Measurements from ENCODE around the gene CLTCL1.

CLTCL1 gene

DNA sequence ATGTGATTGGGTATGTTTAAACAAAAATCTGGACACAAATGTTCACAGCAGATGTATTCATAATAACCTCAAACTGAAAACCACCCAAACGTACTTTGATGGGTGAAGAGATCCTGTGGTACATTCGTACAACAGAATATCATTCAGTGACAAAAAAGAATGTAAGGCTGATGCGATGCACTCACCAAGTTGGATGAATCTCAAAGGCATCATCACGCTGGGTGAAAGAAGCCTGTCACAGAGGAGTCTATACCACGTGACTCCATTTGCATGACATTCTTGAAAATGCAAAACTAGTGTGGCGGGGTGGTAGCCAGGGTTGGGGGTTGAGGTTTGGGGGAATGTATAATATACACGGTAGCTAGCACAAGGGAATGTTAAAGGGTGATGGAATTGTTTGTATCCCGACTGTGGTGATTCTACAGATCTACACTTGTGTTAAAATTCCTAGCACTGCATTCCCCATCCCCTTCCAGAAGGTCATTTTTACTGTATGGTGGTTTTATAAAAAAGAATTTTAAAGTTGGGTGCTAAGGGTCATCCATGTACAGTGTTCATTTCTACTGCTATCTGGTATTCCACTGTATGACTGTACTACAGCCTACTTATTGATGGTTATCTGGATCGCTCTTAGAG, 78.0 kb downstream of the CLTCL1 start:
- Histone ChIP-seq H3K4me3 (ENCODE audit: low read depth in 1 of 5, low read length in 5 of 5) (no peak overlapping the region), H3K36me3 (ENCODE audit: control insufficient read depth in 5 of 5, insufficient read depth in 5 of 5, low read length in 5 of 5) (peaks cover 0 to 35% (median 30%) of the 10 kb centered on the region in 5 donors), H3K4me1 (ENCODE audit: control insufficient read depth in 5 of 5, insufficient read depth in 5 of 5, low read length in 5 of 5) (peaks cover 2 to 8% (median 3%) of the 10 kb centered on the region in 5 donors), H3K27ac (ENCODE audit: low read depth, low read length) (no peak overlapping the region), H3K27me3 (ENCODE audit: control insufficient read depth in 5 of 5, insufficient read depth in 4 of 5, low read length in 5 of 5) (no peaks in the 10 kb centered on the region), H3K9ac (ENCODE audit: low read length in 5 of 5) (no peak overlapping the region), H3K9me3 (ENCODE audit: control insufficient read depth in 5 of 5, low read length in 5 of 5) (no peaks in the 10 kb centered on the region)

- Histone ChIP-seq H3K9me3 (ENCODE audit: control insufficient read depth in 5 of 5, low read length in 5 of 5) (no peaks in the 10 kb centered on the region), H3K9ac (ENCODE audit: low read length in 5 of 5) (no peak overlapping the region), H3K4me1 (ENCODE audit: control insufficient read depth in 5 of 5, insufficient read depth in 5 of 5, low read length in 5 of 5) (peaks cover 0 to 3% (median 0%) of the 10 kb centered on the region in 5 donors), H3K27me3 (ENCODE audit: control insufficient read depth in 5 of 5, insufficient read depth in 4 of 5, low read length in 5 of 5) (no peaks in the 10 kb centered on the region), H3K36me3 (ENCODE audit: control insufficient read depth in 5 of 5, insufficient read depth in 5 of 5, low read length in 5 of 5) (peaks cover 0 to 40% (median 34%) of the 10 kb centered on the region in 5 donors), H3K27ac (ENCODE audit: low read depth, low read length) (no peak overlapping the region), H3K4me3 (ENCODE audit: low read depth in 1 of 5, low read length in 5 of 5) (no peak overlapping the region)
These were observed 78.5 kb downstream of the CLTCL1 start for GRCh38 chr22:19213001-19213400.

GRCh38 chr22:19212302-19212870, 79.1 kb downstream of the CLTCL1 start:
- no peak overlapping the region for H3K4me3 ChIP-seq (ENCODE audit: low read depth in 1 of 5, low read length in 5 of 5)
- H3K27ac ChIP-seq (ENCODE audit: low read depth, low read length) = no peak overlapping the region
- H3K4me1 ChIP-seq (ENCODE audit: control insufficient read depth in 5 of 5, insufficient read depth in 5 of 5, low read length in 5 of 5) = no peaks in the 10 kb centered on the region
- peaks cover 0 to 42% (median 35%) of the 10 kb centered on the region in 5 donors for H3K36me3 ChIP-seq (ENCODE audit: control insufficient read depth in 5 of 5, insufficient read depth in 5 of 5, low read length in 5 of 5)
- no peaks in the 10 kb centered on the region for H3K9me3 ChIP-seq (ENCODE audit: control insufficient read depth in 5 of 5, low read length in 5 of 5)
- no peak overlapping the region for H3K9ac ChIP-seq (ENCODE audit: low read length in 5 of 5)
- H3K27me3 ChIP-seq (ENCODE audit: control insufficient read depth in 5 of 5, insufficient read depth in 4 of 5, low read length in 5 of 5) = no peaks in the 10 kb centered on the region

GRCh38 chr22:19210188-19210587, 81.3 kb downstream of the CLTCL1 start:
- H3K27me3 ChIP-seq (ENCODE audit: control insufficient read depth in 5 of 5, insufficient read depth in 4 of 5, low read length in 5 of 5) = no peaks in the 10 kb centered on the region
- H3K4me1 ChIP-seq (ENCODE audit: control insufficient read depth in 5 of 5, insufficient read depth in 5 of 5, low read length in 5 of 5) = no peaks in the 10 kb centered on the region
- H3K4me3 ChIP-seq (ENCODE audit: low read depth in 1 of 5, low read length in 5 of 5) = no peak overlapping the region
- peaks cover 0 to 35% (median 30%) of the 10 kb centered on the region in 5 donors for H3K36me3 ChIP-seq (ENCODE audit: control insufficient read depth in 5 of 5, insufficient read depth in 5 of 5, low read length in 5 of 5)
- H3K9me3 ChIP-seq (ENCODE audit: control insufficient read depth in 5 of 5, low read length in 5 of 5) = no peaks in the 10 kb centered on the region
- no peak overlapping the region for H3K27ac ChIP-seq (ENCODE audit: low read depth, low read length)
- H3K9ac ChIP-seq (ENCODE audit: low read length in 5 of 5) = no peak overlapping the region

- H3K9me3 ChIP-seq (ENCODE audit: control insufficient read depth in 5 of 5, low read length in 5 of 5) = no peaks in the 10 kb centered on the region
These were observed 83.2 kb downstream of the CLTCL1 start for GRCh38 chr22:19208287-19208847.

DNA sequence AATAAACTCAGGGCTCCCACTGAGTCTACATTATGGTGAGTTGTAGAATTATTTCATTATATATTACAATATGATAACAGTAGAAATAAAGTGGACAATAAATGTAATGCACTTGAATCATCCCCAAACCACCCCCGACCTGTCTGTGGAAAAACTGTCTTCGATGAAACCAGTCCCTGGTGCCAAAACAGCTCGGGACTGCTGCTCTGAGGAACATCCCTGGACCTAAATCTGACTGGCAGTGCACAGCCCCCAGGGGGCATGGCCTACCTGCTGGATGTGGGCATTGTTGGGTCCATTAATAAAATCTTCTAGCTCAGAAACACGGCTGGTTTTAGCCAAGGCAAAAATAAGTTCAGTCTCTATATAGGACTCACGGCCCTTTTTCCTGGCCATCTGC, 83.6 kb downstream of the CLTCL1 start:
- Histone ChIP-seq H3K4me3 (ENCODE audit: low read depth in 1 of 5, low read length in 5 of 5) (no peak overlapping the region), H3K27ac (ENCODE audit: low read depth, low read length) (no peak overlapping the region), H3K27me3 (ENCODE audit: control insufficient read depth in 5 of 5, insufficient read depth in 4 of 5, low read length in 5 of 5) (no peaks in the 10 kb centered on the region), H3K9ac (ENCODE audit: low read length in 5 of 5) (no peak overlapping the region), H3K9me3 (ENCODE audit: control insufficient read depth in 5 of 5, low read length in 5 of 5) (no peaks in the 10 kb centered on the region), H3K36me3 (ENCODE audit: control insufficient read depth in 5 of 5, insufficient read depth in 5 of 5, low read length in 5 of 5) (peaks cover 0 to 28% (median 26%) of the 10 kb centered on the region in 5 donors), H3K4me1 (ENCODE audit: control insufficient read depth in 5 of 5, insufficient read depth in 5 of 5, low read length in 5 of 5) (no peaks in the 10 kb centered on the region)

More at GRCh38 chr22:19208287-19208847, 83.2 kb downstream of the CLTCL1 start:
- no peak overlapping the region for H3K27ac ChIP-seq (ENCODE audit: low read depth, low read length)
- peaks cover 0 to 28% (median 26%) of the 10 kb centered on the region in 5 donors for H3K36me3 ChIP-seq (ENCODE audit: control insufficient read depth in 5 of 5, insufficient read depth in 5 of 5, low read length in 5 of 5)
- H3K4me1 ChIP-seq (ENCODE audit: control insufficient read depth in 5 of 5, insufficient read depth in 5 of 5, low read length in 5 of 5) = no peaks in the 10 kb centered on the region
- H3K4me3 ChIP-seq (ENCODE audit: low read depth in 1 of 5, low read length in 5 of 5) = no peak overlapping the region
- no peak overlapping the region for H3K9ac ChIP-seq (ENCODE audit: low read length in 5 of 5)
- no peaks in the 10 kb centered on the region for H3K27me3 ChIP-seq (ENCODE audit: control insufficient read depth in 5 of 5, insufficient read depth in 4 of 5, low read length in 5 of 5)

DNA sequence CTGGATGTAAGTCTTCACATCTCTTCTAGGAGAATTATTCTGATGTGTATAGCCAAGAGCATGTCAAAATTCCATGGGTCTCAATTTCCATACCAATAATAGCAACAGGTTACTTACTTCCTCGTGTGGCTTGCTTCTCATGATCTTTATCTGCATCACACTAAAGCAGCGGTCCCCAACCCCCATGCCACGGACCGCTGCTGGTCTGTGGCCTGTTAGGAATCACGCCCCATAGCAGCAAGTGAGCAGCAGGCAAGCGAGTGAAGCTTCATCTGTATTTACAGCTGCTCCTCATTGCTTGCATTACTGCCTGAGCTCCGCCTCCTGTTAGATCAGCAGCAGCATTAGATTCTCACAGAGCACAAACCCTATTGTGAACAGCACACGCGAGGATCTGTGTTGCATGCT, 84.1 kb downstream of the CLTCL1 start:
- no peaks in the 10 kb centered on the region for H3K4me1 ChIP-seq (ENCODE audit: control insufficient read depth in 5 of 5, insufficient read depth in 5 of 5, low read length in 5 of 5)
- no peaks in the 10 kb centered on the region for H3K9me3 ChIP-seq (ENCODE audit: control insufficient read depth in 5 of 5, low read length in 5 of 5)
- H3K27me3 ChIP-seq (ENCODE audit: control insufficient read depth in 5 of 5, insufficient read depth in 4 of 5, low read length in 5 of 5) = no peaks in the 10 kb centered on the region
- peaks cover 0 to 28% (median 26%) of the 10 kb centered on the region in 5 donors for H3K36me3 ChIP-seq (ENCODE audit: control insufficient read depth in 5 of 5, insufficient read depth in 5 of 5, low read length in 5 of 5)
- H3K9ac ChIP-seq (ENCODE audit: low read length in 5 of 5) = no peak overlapping the region
- H3K27ac ChIP-seq (ENCODE audit: low read depth, low read length) = no peak overlapping the region
- H3K4me3 ChIP-seq (ENCODE audit: low read depth in 1 of 5, low read length in 5 of 5) = no peak overlapping the region

DNA sequence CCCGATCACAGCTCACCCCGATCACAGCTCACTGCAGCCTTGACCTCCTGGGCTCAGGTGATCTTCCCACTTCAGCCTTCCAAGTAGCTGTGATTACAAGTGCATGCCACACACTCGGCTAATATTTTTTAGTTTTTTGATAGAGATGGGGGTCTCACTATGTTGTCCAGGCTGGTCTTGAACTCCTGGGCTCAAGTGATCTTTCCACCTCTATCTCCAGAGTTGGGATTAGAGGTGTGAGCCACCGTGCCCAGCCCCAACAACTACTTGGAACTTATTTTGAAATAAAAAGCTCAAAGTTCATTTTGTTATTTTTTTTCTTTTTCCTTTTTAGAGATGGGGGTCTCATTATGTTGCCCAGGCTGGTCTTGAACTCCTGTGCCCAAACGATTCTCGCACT, 85.2 kb downstream of the CLTCL1 start:
- Histone ChIP-seq H3K27ac (ENCODE audit: low read depth, low read length) (no peak overlapping the region), H3K4me3 (ENCODE audit: low read depth in 1 of 5, low read length in 5 of 5) (no peak overlapping the region), H3K9ac (ENCODE audit: low read length in 5 of 5) (no peak overlapping the region), H3K9me3 (ENCODE audit: control insufficient read depth in 5 of 5, low read length in 5 of 5) (no peaks in the 10 kb centered on the region), H3K4me1 (ENCODE audit: control insufficient read depth in 5 of 5, insufficient read depth in 5 of 5, low read length in 5 of 5) (no peaks in the 10 kb centered on the region), H3K36me3 (ENCODE audit: control insufficient read depth in 5 of 5, insufficient read depth in 5 of 5, low read length in 5 of 5) (peaks cover 0 to 29% (median 26%) of the 10 kb centered on the region in 5 donors), H3K27me3 (ENCODE audit: control insufficient read depth in 5 of 5, insufficient read depth in 4 of 5, low read length in 5 of 5) (no peaks in the 10 kb centered on the region)

GRCh38 chr22:19204640-19205039, 86.9 kb downstream of the CLTCL1 start:
- no peak overlapping the region for H3K27ac ChIP-seq (ENCODE audit: low read depth, low read length)
- no peaks in the 10 kb centered on the region for H3K4me1 ChIP-seq (ENCODE audit: control insufficient read depth in 5 of 5, insufficient read depth in 5 of 5, low read length in 5 of 5)
- peaks cover 0 to 29% (median 25%) of the 10 kb centered on the region in 5 donors for H3K36me3 ChIP-seq (ENCODE audit: control insufficient read depth in 5 of 5, insufficient read depth in 5 of 5, low read length in 5 of 5)

GRCh38 chr22:19203834-19204233, 87.7 kb downstream of the CLTCL1 start:
- Histone ChIP-seq H3K4me3 (ENCODE audit: low read depth in 1 of 5, low read length in 5 of 5) (no peak overlapping the region), H3K27ac (ENCODE audit: low read depth, low read length) (no peak overlapping the region), H3K9ac (ENCODE audit: low read length in 5 of 5) (no peak overlapping the region), H3K4me1 (ENCODE audit: control insufficient read depth in 5 of 5, insufficient read depth in 5 of 5, low read length in 5 of 5) (no peaks in the 10 kb centered on the region), H3K36me3 (ENCODE audit: control insufficient read depth in 5 of 5, insufficient read depth in 5 of 5, low read length in 5 of 5) (peaks cover 0 to 28% (median 25%) of the 10 kb centered on the region in 5 donors), H3K9me3 (ENCODE audit: control insufficient read depth in 5 of 5, low read length in 5 of 5) (no peaks in the 10 kb centered on the region), H3K27me3 (ENCODE audit: control insufficient read depth in 5 of 5, insufficient read depth in 4 of 5, low read length in 5 of 5) (no peaks in the 10 kb centered on the region)

More at GRCh38 chr22:19204640-19205039, 86.9 kb downstream of the CLTCL1 start:
- Histone ChIP-seq H3K4me3 (ENCODE audit: low read depth in 1 of 5, low read length in 5 of 5) (no peak overlapping the region), H3K9ac (ENCODE audit: low read length in 5 of 5) (no peak overlapping the region), H3K27me3 (ENCODE audit: control insufficient read depth in 5 of 5, insufficient read depth in 4 of 5, low read length in 5 of 5) (no peaks in the 10 kb centered on the region), H3K9me3 (ENCODE audit: control insufficient read depth in 5 of 5, low read length in 5 of 5) (no peaks in the 10 kb centered on the region)

All from subcutaneous abdominal adipose tissue (tissue), 5 donors.